Neural cell (in vitro differentiated cells): ENCODE measurements around the gene EDRF1.

ENCODE experiments used
- CTCF ChIP-seq: fragments of 450-650 bp; IDR thresholded peaks from 2 replicates; pipeline ENCODE4 v1.5.1; 2014; ENCODE audit warnings: antibody characterized with exemption, mild to moderate bottlenecking, moderate library complexity; ENCODE audit not compliant: poor library complexity, severe bottlenecking
- EP300 ChIP-seq: fragments of 450-650 bp; conservative IDR thresholded peaks from 2 replicates; pipeline ENCODE4 v1.6.1; 2014; ENCODE audit warnings: antibody characterized with exemption, mild to moderate bottlenecking, moderate library complexity; ENCODE audit not compliant: poor library complexity, severe bottlenecking
- EZH2 ChIP-seq: fragments of 200-600, 300-800 bp; shearing (Covaris generic), sonication (generic); IDR thresholded peaks from 2 replicates; pipeline ENCODE4 v1.6.1; 2014; ENCODE audit warnings: antibody characterized with exemption, low read length, borderline replicate concordance, mild to moderate bottlenecking; ENCODE audit not compliant: insufficient read depth, poor library complexity, severe bottlenecking
- POLR2AphosphoS5 ChIP-seq: IDR thresholded peaks from 2 replicates; pipeline ENCODE4 v1.6.1; 2012
- RAD21 ChIP-seq: fragments of 450-650 bp; conservative IDR thresholded peaks from 2 replicates; pipeline ENCODE4 v1.6.1; 2014; ENCODE audit warnings: antibody characterized with exemption, mild to moderate bottlenecking, moderate library complexity
- TAF1 ChIP-seq: IDR thresholded peaks from 2 replicates; pipeline ENCODE4 v1.6.1; 2012; ENCODE audit warnings: low read depth
- TF ChIP-seq, protein P1 (sequence below): IDR thresholded peaks from 2 replicates; pipeline ENCODE4 v1.6.1; 2012; ENCODE audit warnings: borderline replicate concordance

GRCh38 chr10:125693524-125693847, 26.0 kb upstream of the EDRF1 start:
- TF ChIP-seq CTCF (no peak), TAF1 (no peak), POLR2AphosphoS5 (no peak), EZH2 (no peak), RAD21 (no peak), EP300 (no peak)
- TF ChIP-seq, protein P1, sequence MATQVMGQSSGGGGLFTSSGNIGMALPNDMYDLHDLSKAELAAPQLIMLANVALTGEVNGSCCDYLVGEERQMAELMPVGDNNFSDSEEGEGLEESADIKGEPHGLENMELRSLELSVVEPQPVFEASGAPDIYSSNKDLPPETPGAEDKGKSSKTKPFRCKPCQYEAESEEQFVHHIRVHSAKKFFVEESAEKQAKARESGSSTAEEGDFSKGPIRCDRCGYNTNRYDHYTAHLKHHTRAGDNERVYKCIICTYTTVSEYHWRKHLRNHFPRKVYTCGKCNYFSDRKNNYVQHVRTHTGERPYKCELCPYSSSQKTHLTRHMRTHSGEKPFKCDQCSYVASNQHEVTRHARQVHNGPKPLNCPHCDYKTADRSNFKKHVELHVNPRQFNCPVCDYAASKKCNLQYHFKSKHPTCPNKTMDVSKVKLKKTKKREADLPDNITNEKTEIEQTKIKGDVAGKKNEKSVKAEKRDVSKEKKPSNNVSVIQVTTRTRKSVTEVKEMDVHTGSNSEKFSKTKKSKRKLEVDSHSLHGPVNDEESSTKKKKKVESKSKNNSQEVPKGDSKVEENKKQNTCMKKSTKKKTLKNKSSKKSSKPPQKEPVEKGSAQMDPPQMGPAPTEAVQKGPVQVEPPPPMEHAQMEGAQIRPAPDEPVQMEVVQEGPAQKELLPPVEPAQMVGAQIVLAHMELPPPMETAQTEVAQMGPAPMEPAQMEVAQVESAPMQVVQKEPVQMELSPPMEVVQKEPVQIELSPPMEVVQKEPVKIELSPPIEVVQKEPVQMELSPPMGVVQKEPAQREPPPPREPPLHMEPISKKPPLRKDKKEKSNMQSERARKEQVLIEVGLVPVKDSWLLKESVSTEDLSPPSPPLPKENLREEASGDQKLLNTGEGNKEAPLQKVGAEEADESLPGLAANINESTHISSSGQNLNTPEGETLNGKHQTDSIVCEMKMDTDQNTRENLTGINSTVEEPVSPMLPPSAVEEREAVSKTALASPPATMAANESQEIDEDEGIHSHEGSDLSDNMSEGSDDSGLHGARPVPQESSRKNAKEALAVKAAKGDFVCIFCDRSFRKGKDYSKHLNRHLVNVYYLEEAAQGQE = no peak
